Ectodermal cell (in vitro differentiated cells): ENCODE measurements around the gene VPS13A.

ENCODE experiments used
- H3K27ac ChIP-seq: 2 replicates; pipeline ENCODE4 v1.7.0; 2013; ENCODE audit warnings: mild to moderate bottlenecking, low read depth, low read length; ENCODE audit not compliant: insufficient read depth, poor library complexity, severe bottlenecking
- H3K27me3 ChIP-seq: 2 replicates; pipeline ENCODE4 v1.7.0; 2013; ENCODE audit warnings: mild to moderate bottlenecking, low read length; ENCODE audit not compliant: insufficient read depth, control insufficient read depth, poor library complexity, severe bottlenecking
- H3K36me3 ChIP-seq: one replicate; pipeline ENCODE4 v1.7.0; 2013; ENCODE audit warnings: low read length; ENCODE audit not compliant: control insufficient read depth, insufficient read depth
- H3K4me1 ChIP-seq: one replicate; pipeline ENCODE4 v1.7.0; 2013; ENCODE audit warnings: low read length; ENCODE audit not compliant: control insufficient read depth, insufficient read depth
- H3K4me3 ChIP-seq: 2 replicates; pipeline ENCODE4 v1.7.0; 2013; ENCODE audit warnings: low read depth, low read length, control low read depth; ENCODE audit not compliant: insufficient read depth
- H3K9me3 ChIP-seq: 2 replicates; pipeline ENCODE4 v1.7.0; 2013; ENCODE audit warnings: mild to moderate bottlenecking, low read length, moderate library complexity; ENCODE audit not compliant: control insufficient read depth
- WGBS, 2 experiments: methylation state at CpG; one replicate each; pipeline ENCODE4 v1.1.7; 2013; ENCODE audit warnings: missing lambda C conversion rate in 2 of 2; 5-methylcytosine and 5-hydroxymethylcytosine counted together

The VPS13A gene

DNA sequence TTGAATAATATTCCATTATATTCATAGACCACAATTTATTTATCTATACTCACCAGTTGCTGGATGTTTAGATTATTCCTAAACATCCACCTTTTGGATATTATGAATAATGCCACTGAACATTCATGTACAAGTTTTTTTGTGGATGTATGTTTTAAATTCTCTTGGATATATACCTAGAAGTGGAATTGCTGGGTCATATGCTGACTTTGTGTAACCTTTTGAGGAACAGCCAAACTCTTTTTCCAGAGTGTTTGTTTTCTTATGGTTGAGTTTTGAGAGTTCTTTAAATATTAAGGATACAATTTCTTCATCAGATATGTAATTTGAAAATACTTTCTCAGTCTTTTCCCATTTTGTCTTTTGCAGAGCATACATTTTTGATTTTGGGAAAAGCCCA lies 2.7 kb downstream of the VPS13A start:
- H3K36me3 ChIP-seq, result no peaks in the 10 kb centered on the region
- no peak overlapping the region for H3K4me3 ChIP-seq
- no peaks in the 10 kb centered on the region for H3K27me3 ChIP-seq
- H3K4me1 ChIP-seq, result peaks cover 7% of the 10 kb centered on the region
- H3K9me3 ChIP-seq, result no peaks in the 10 kb centered on the region
- H3K27ac ChIP-seq, result no peak overlapping the region

DNA sequence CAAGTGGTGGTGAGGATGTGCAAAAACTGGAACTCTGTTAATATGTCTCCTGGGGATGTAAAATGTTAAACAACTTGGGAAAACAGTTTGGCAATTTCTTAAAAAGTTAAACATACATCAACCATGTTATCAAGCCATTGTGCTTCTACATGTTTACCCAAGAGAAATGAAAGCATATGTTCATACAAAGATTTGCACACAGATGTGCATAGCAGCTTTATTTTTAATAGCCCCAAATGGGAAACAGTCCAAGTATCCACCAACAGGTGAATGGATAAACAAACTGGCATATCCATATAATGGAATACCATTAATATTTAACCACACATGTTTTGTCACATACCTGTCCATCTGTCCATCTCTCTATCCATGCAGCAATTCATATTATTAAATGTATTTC lies 6.2 kb downstream of the VPS13A start:
- H3K4me1 ChIP-seq, result peaks cover 7% of the 10 kb centered on the region
- no peak overlapping the region for H3K4me3 ChIP-seq
- no peaks in the 10 kb centered on the region for H3K9me3 ChIP-seq
- no peak overlapping the region for H3K27ac ChIP-seq
- no peaks in the 10 kb centered on the region for H3K36me3 ChIP-seq
- no peaks in the 10 kb centered on the region for H3K27me3 ChIP-seq

DNA sequence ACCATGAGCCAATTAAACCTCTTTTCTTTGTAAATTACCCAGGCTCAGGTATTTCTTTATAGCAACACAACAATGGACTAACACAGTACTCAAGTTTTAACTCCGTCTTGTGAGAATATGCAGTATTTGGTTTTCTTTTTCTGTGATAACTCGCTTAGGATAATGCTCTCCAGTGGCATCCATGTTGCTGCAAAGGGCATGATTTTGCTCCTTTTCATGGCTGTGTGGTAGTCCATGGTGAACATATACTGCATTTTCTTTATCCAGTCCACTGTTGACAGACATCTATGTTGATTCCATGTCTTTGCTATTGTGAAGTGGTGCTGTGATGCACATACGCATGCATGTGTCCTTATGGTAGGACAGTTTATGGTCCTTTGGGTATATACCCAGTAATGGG lies 10.9 kb downstream of the VPS13A start:
- WGBS, 2 experiments, result 80 to 96% methylated on average over 3 of the region's 3 CpGs
- no peaks in the 10 kb centered on the region for H3K27me3 ChIP-seq
- H3K27ac ChIP-seq, result no peak overlapping the region
- no peaks in the 10 kb centered on the region for H3K9me3 ChIP-seq
- no peak overlapping the region for H3K4me3 ChIP-seq
- no peaks in the 10 kb centered on the region for H3K4me1 ChIP-seq
- no peaks in the 10 kb centered on the region for H3K36me3 ChIP-seq

DNA sequence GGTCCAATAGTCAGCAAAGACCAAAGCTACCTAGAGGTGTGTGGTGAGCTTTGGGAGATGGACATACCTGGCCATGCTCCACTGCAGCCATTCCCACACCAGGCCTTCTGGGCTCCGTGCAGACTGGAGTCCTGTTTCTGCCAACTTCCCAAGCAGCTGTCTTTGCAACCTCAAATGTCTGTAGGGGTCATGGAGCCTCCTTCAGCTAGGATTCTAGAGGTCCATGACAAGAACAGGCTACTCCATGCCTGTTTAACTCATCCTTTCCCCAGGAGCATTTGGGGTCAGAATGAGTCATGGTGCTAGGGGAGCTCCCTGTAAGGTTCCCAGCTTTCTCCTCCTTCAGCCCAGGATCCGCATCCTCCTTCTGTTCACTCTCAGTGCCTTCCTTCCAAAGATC lies 17.1 kb downstream of the VPS13A start:
- Histone ChIP-seq H3K4me1 (no peaks in the 10 kb centered on the region), H3K9me3 (no peaks in the 10 kb centered on the region), H3K36me3 (no peaks in the 10 kb centered on the region), H3K27me3 (no peaks in the 10 kb centered on the region), H3K4me3 (no peak overlapping the region), H3K27ac (no peak overlapping the region)
- WGBS, 2 experiments, result 95 to 96% methylated on average over 2 of the region's 2 CpGs

DNA sequence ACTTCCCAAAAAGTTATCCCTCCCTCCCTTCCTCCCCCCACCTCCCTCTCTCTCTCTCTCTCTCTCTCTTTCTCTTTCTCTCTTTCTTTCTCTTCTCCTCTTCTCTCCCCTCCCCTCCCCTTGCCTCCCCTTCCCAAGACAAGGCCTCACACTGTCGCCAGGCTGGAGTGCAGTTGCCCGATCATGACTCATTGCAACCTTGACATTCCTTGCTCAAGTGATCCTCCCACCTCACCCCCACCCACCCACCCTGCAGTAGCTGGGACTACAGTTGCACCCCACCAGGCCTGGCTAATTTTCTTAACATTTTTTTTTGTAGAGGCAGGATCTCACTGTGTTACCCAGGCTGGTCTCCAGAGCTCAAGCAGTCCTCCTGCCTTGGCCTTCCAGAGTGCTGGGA lies 32.8 kb downstream of the VPS13A start:
- no peaks in the 10 kb centered on the region for H3K27me3 ChIP-seq
- H3K9me3 ChIP-seq, result no peaks in the 10 kb centered on the region
- no peak overlapping the region for H3K27ac ChIP-seq
- WGBS, 2 experiments, result 100% methylated on average over 2 of the region's 2 CpGs; no CpG with 5 or more reads in 1 of the 2 experiments
- H3K36me3 ChIP-seq, result peaks cover 5% of the 10 kb centered on the region
- H3K4me1 ChIP-seq, result no peaks in the 10 kb centered on the region
- no peak overlapping the region for H3K4me3 ChIP-seq

DNA sequence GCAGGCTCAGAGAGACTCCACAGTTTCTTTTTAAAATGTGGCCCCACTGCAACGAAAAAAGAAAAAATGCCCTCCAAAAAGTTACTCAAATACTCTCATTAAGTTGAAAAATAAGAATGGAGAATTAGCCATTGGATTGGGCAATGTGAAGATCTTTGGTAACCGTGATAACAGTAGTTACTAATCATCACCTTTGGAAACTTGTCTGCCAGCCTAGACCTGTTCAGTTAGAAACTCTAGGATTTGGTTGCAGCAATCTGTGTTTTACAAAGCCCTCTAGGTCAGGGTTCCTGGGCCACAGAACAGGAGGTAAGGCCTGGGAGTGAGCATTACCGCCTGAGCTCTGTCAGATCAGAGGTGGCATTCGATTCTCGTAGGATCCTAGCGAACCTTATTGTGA lies 34.2 kb downstream of the VPS13A start:
- Histone ChIP-seq H3K27me3 (no peaks in the 10 kb centered on the region), H3K4me3 (no peak overlapping the region), H3K4me1 (no peaks in the 10 kb centered on the region), H3K27ac (no peak overlapping the region), H3K9me3 (no peaks in the 10 kb centered on the region), H3K36me3 (peaks cover 5% of the 10 kb centered on the region)
- 94 to 96% methylated on average over 5 to 6 of the region's 6 CpGs for WGBS, 2 experiments

DNA sequence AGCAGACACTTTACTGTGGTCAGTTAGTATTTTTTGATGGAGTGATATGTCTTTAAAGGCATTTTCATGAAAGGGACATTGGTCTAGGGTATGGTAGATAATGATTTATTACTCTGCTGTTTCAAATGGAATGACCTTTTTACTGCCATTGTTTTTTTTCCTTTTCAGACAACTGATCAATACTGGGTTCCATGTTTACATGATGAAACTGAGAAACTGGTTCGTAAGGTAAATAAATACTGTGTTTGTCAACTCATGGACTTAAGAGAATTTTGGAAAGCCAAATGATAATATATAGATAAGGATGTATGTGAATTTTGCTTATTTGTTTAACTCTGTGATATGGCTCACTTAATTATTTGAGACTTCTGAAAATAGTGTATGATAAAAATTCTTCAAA lies 35.5 kb downstream of the VPS13A start:
- H3K4me3 ChIP-seq, result no peak overlapping the region
- H3K36me3 ChIP-seq, result peaks cover 5% of the 10 kb centered on the region
- no peak overlapping the region for H3K27ac ChIP-seq
- no peaks in the 10 kb centered on the region for H3K27me3 ChIP-seq
- H3K9me3 ChIP-seq, result no peaks in the 10 kb centered on the region
- no peaks in the 10 kb centered on the region for H3K4me1 ChIP-seq
- 96 to 100% methylated on average over 1 of the region's 1 CpG for WGBS, 2 experiments

DNA sequence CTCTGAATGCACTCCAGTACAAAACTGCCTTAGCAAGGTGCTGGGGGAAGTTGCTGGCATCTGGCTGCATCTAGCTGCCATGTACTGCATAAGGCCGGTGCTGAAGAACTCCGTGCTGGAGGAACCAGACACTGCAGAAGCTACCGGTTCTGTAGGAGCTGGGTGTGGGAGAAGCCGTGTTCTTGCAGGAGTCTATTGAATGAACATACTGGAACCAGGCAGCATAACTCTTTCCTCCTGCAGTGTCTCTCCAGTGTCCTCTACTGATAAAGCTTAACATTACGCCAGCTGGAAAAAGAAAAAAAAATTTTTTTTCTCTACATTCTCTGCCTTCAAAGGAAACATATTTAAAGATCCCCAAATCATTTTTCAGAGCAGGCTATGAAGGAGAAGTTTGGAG lies 38.5 kb downstream of the VPS13A start:
- no peaks in the 10 kb centered on the region for H3K4me1 ChIP-seq
- H3K4me3 ChIP-seq, result no peak overlapping the region
- no peaks in the 10 kb centered on the region for H3K27me3 ChIP-seq
- peaks cover 5% of the 10 kb centered on the region for H3K36me3 ChIP-seq
- no peaks in the 10 kb centered on the region for H3K9me3 ChIP-seq
- 93 to 95% methylated on average over 5 of the region's 5 CpGs for WGBS, 2 experiments
- H3K27ac ChIP-seq, result no peak overlapping the region

GRCh38 chr9:77218612-77219011 lies 41.3 kb downstream of the VPS13A start:
- WGBS, 2 experiments, result 90 to 96% methylated on average over 3 of the region's 3 CpGs
- H3K27me3 ChIP-seq, result no peaks in the 10 kb centered on the region
- no peak overlapping the region for H3K27ac ChIP-seq
- H3K4me3 ChIP-seq, result no peak overlapping the region
- no peaks in the 10 kb centered on the region for H3K4me1 ChIP-seq
- no peaks in the 10 kb centered on the region for H3K9me3 ChIP-seq
- H3K36me3 ChIP-seq, result peaks cover 5% of the 10 kb centered on the region

DNA sequence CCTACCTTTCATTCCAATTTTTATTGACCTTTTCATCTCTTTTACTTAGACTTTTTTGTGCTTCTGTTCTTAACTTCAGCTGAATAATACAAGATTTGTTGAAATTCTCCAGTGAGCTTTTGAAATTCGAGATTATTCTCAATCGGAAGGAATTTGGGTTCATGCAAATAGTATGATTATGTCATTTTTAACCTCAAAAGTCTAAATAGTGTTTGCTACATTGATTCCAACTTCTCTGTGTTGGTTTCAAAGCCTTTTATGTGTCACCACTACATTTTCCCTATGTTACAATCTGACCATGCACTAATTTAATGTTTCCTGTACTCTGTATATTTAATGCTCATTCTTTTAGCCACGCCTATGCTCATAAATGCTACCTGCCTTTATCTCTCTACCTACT lies 44.1 kb downstream of the VPS13A start:
- Histone ChIP-seq H3K27me3 (no peaks in the 10 kb centered on the region), H3K9me3 (no peaks in the 10 kb centered on the region), H3K4me3 (no peak overlapping the region), H3K4me1 (no peaks in the 10 kb centered on the region), H3K36me3 (peaks cover 7% of the 10 kb centered on the region), H3K27ac (no peak overlapping the region)
- WGBS, 2 experiments, result 93 to 97% methylated on average over 3 of the region's 3 CpGs

- Histone ChIP-seq H3K27me3 (no peaks in the 10 kb centered on the region), H3K9me3 (no peaks in the 10 kb centered on the region), H3K4me3 (no peak overlapping the region), H3K4me1 (no peaks in the 10 kb centered on the region), H3K27ac (no peak overlapping the region), H3K36me3 (peaks cover 14% of the 10 kb centered on the region)
- WGBS, 2 experiments, result 89 to 93% methylated on average over 5 of the region's 5 CpGs
Observed at GRCh38 chr9:77224746-77225312, 47.5 kb downstream of the VPS13A start.
